Osteoblast (primary cell): ENCODE data around the gene TMF1. TPM values are rescaled to one million over a fixed set of nuclear protein-coding genes. Genes with fewer than 3 reads are reported as not detected.

ENCODE experiments used
- DNase-seq: peaks from one replicate; pipeline ENCODE4 v3.0.0; 2011; ENCODE audit warnings: low spot score, mixed read lengths; ENCODE audit not compliant: insufficient read length; ENCODE audit errors: missing footprints
- H2AFZ ChIP-seq: 2 replicates; pipeline ENCODE4 v1.6.0; 2011; ENCODE audit warnings: mild to moderate bottlenecking, low read length
- H3K27ac ChIP-seq: 2 replicates; pipeline ENCODE4 v1.5.1; 2011; ENCODE audit warnings: mild to moderate bottlenecking, low read depth, low read length, moderate library complexity
- H3K27me3 ChIP-seq: 2 replicates; pipeline ENCODE4 v1.6.0; 2012; ENCODE audit warnings: mild to moderate bottlenecking, control low read depth, inconsistent platforms, low read length, moderate library complexity; ENCODE audit not compliant: insufficient read depth
- H3K36me3 ChIP-seq: 2 replicates; pipeline ENCODE4 v1.5.1; 2011; ENCODE audit warnings: mild to moderate bottlenecking, low read length, control low read depth, moderate library complexity; ENCODE audit not compliant: insufficient read depth
- H3K4me1 ChIP-seq: 2 replicates; pipeline ENCODE4 v1.5.1; 2011; ENCODE audit warnings: mild to moderate bottlenecking, low read length, control low read depth, moderate library complexity; ENCODE audit not compliant: insufficient read depth
- H3K4me2 ChIP-seq: 2 replicates; pipeline ENCODE4 v1.6.0; 2011; ENCODE audit warnings: mild to moderate bottlenecking, low read length; ENCODE audit not compliant: insufficient read depth
- H3K4me3 ChIP-seq: fragments of 200-600 bp; sonication (generic); 3 replicates; pipeline ENCODE4 v1.5.1; 2012; ENCODE audit warnings: mild to moderate bottlenecking, low read length, inconsistent platforms; ENCODE audit not compliant: insufficient read depth
- H3K79me2 ChIP-seq: 2 replicates; pipeline ENCODE4 v1.6.0; 2012; ENCODE audit warnings: mild to moderate bottlenecking, low read length, control low read depth, inconsistent platforms; ENCODE audit not compliant: insufficient read depth
- H3K9me3 ChIP-seq: 2 replicates; pipeline ENCODE4 v1.5.1; 2011; ENCODE audit warnings: low read depth, low read length, control low read depth
- H4K20me1 ChIP-seq: 2 replicates; pipeline ENCODE4 v1.6.0; 2012; ENCODE audit warnings: mild to moderate bottlenecking, low read length, control low read depth; ENCODE audit not compliant: insufficient read depth
- total RNA-seq: library from RNA; depleted of rRNA; stranded (reverse); fragments of >200 nt; gene quantifications from 2 replicates; pipeline ENCODE4 v1.2.3, GENCODE V29; 2012
- TF ChIP-seq, protein P1 (sequence below): IDR thresholded peaks from 2 replicates; pipeline ENCODE4 v1.5.1; 2011; ENCODE audit warnings: mild to moderate bottlenecking, low read depth, low read length, moderate library complexity; ENCODE audit errors: extremely low read depth

TMF1 gene
- total RNA-seq, 1 donor: 45.6 TPM

DNA sequence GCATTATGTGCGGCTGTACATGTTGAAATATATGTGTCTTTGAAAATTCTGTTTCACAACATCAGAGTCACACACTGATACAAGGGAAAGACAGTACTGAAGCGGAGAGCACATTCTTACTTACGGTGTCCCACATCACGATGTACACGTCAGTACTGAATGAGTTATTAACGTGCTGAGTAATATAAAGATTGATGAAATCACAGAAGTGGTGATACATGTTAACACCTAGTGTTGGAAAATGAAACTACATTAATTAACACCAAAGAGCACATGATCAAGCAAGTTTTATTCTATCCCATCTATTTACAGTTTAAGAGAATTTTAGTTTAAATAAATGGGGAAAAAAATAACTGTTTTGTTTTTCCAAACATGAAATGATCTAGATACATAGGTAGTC is 54.2 kb downstream of the TMF1 start:
- H3K4me1 ChIP-seq: peaks cover 21% of the 10 kb centered on the region

DNA sequence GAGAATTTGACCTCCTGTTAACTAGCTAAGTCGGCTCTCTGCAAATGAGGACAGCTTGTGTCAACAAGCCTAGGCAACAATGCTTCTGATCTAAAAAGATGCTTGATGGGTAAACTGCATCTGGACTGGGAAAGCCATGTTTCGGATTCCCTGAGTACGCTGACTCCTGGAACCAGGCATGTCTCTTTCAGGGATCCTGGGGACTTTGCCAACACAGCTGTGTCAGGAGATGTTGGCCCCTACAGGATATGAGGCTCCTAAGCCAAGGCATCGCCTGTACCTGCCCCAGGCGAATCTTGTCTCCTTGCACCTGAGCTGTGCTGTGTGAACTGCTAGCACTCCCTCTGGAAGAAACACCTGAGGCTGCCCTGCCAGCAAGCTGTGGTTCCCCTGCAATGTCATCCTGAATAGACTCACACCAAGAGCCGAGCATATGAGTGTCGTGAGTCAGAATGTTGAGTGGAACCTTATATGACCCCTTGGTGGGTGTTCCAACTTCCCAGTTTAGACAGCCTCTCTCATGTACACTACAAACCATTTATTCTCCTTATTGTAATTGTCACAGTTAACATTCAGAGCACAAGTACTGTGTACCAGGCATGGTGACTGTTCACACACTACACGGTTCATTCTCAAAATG is 55.7 kb downstream of the TMF1 start:
- TF ChIP-seq, protein P1, sequence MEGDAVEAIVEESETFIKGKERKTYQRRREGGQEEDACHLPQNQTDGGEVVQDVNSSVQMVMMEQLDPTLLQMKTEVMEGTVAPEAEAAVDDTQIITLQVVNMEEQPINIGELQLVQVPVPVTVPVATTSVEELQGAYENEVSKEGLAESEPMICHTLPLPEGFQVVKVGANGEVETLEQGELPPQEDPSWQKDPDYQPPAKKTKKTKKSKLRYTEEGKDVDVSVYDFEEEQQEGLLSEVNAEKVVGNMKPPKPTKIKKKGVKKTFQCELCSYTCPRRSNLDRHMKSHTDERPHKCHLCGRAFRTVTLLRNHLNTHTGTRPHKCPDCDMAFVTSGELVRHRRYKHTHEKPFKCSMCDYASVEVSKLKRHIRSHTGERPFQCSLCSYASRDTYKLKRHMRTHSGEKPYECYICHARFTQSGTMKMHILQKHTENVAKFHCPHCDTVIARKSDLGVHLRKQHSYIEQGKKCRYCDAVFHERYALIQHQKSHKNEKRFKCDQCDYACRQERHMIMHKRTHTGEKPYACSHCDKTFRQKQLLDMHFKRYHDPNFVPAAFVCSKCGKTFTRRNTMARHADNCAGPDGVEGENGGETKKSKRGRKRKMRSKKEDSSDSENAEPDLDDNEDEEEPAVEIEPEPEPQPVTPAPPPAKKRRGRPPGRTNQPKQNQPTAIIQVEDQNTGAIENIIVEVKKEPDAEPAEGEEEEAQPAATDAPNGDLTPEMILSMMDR: no peak
- DNase-seq: peak; percentile 54

More for the DNA sequence above, 54.2 kb downstream of the TMF1 start:
- TF ChIP-seq, protein P1: no peak
- H2AFZ ChIP-seq: no peak overlapping the region
- H3K79me2 ChIP-seq: no peaks in the 10 kb centered on the region
- H3K27ac ChIP-seq: no peak overlapping the region
- peaks cover 67% of the 10 kb centered on the region for H3K36me3 ChIP-seq
- no peak overlapping the region for H3K4me3 ChIP-seq
- no peak for DNase-seq
- no peak overlapping the region for H3K4me2 ChIP-seq
- no peaks in the 10 kb centered on the region for H3K9me3 ChIP-seq
- no peaks in the 10 kb centered on the region for H3K27me3 ChIP-seq
- H4K20me1 ChIP-seq: peaks cover 12% of the 10 kb centered on the region

DNA sequence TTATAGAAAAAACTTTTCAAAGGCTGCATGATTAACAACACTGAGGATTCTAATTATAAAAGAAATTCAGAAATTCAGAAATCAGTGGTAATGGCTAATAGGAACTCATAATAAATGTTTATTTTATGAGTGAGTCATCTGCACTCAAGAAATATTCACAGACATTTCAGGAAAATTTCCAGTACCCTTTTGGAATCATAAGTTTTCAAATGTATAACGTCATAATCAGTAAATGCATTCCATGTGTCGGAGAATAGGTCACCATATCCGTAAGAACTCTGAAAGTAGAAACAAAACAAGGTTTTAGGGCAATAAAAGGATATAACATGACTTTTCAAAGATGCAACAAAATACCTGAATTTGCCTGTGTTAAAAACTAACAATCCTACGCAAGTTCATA is 63.4 kb downstream of the TMF1 start:
- H3K4me2 ChIP-seq: no peak overlapping the region
- H4K20me1 ChIP-seq: no peaks in the 10 kb centered on the region
- no peak overlapping the region for H3K4me3 ChIP-seq
- no peak overlapping the region for H3K27ac ChIP-seq
- TF ChIP-seq, protein P1: no peak
- H3K4me1 ChIP-seq: peaks cover 2% of the 10 kb centered on the region
- DNase-seq: no peak
- H3K27me3 ChIP-seq: no peaks in the 10 kb centered on the region
- H3K36me3 ChIP-seq: peaks cover 56% of the 10 kb centered on the region
- no peaks in the 10 kb centered on the region for H3K9me3 ChIP-seq
- H2AFZ ChIP-seq: no peak overlapping the region
- no peaks in the 10 kb centered on the region for H3K79me2 ChIP-seq

More for the DNA sequence above, 55.7 kb downstream of the TMF1 start:
- Histone ChIP-seq H3K9me3 (no peaks in the 10 kb centered on the region), H3K27me3 (no peaks in the 10 kb centered on the region), H3K4me1 (peaks cover 21% of the 10 kb centered on the region), H2AFZ (no peak overlapping the region), H3K4me3 (no peak overlapping the region), H3K4me2 (no peak overlapping the region), H4K20me1 (peaks cover 12% of the 10 kb centered on the region), H3K79me2 (no peaks in the 10 kb centered on the region), H3K27ac (peak overlapping the region; percentile 32), H3K36me3 (peaks cover 55% of the 10 kb centered on the region)

DNA sequence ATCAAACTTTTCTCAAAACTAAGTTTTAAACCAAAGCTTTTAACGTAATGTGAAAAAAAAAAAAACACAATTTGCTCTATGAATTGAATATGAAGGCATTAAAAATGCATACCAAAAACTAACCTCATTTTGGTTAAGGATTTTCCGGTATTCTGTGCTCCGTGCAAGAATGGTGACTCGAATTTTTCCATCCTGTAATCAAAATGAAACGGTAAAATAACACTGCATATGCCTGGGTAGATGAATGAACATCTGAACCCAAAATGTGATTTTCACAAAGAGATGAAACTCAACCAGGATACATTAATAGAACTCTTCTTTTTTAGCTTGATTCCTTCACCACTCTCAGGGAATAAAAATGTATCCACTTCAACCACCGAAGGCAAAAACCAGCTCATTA is 64.8 kb downstream of the TMF1 start:
- H3K79me2 ChIP-seq: no peaks in the 10 kb centered on the region
- H3K9me3 ChIP-seq: no peaks in the 10 kb centered on the region
- H3K36me3 ChIP-seq: peaks cover 65% of the 10 kb centered on the region
- no peak overlapping the region for H2AFZ ChIP-seq
- H3K4me3 ChIP-seq: no peak overlapping the region
- no peaks in the 10 kb centered on the region for H4K20me1 ChIP-seq
- no peak overlapping the region for H3K4me2 ChIP-seq
- no peaks in the 10 kb centered on the region for H3K27me3 ChIP-seq
- TF ChIP-seq, protein P1: no peak
- H3K27ac ChIP-seq: no peak overlapping the region
- DNase-seq: no peak
- peaks cover 2% of the 10 kb centered on the region for H3K4me1 ChIP-seq
